Progenitor cell of endocrine pancreas (in vitro differentiated cells): ENCODE measurements around the gene CD300H. TPM values are rescaled to one million over a fixed set of nuclear protein-coding genes. Genes with fewer than 3 reads are reported as not detected.
"Not testable (repeated sequence)": the region's sequence is repeated elsewhere in the genome, so short reads cannot be mapped to it uniquely, and the experiment has no call there.

Source experiments
- DNase-seq: peaks from one replicate; pipeline ENCODE4 v3.0.0; 2021; ENCODE audit warnings: low spot score; ENCODE audit not compliant: unreplicated experiment
- H3K27ac Mint-ChIP-seq: 2 replicates; pipeline ENCODE4 v1.8.0; 2021; ENCODE audit warnings: mild to moderate bottlenecking, moderate library complexity, mixed read lengths
- H3K27me3 Mint-ChIP-seq: 2 replicates; pipeline ENCODE4 v1.8.0; 2021; ENCODE audit warnings: mixed read lengths
- H3K36me3 Mint-ChIP-seq: 2 replicates; pipeline ENCODE4 v1.8.0; 2022; ENCODE audit warnings: mixed read lengths; ENCODE audit not compliant: insufficient read depth
- H3K4me1 Mint-ChIP-seq: 2 replicates; pipeline ENCODE4 v1.8.0; 2021; ENCODE audit warnings: low read depth, mixed read lengths
- H3K4me3 Mint-ChIP-seq: 2 replicates; pipeline ENCODE4 v1.8.0; 2021; ENCODE audit warnings: low read depth, mild to moderate bottlenecking, moderate library complexity, mixed read lengths
- H3K9me3 Mint-ChIP-seq: 2 replicates; pipeline ENCODE4 v1.8.0; 2021; ENCODE audit warnings: low read depth, mixed read lengths
- total RNA-seq: library from RNA; stranded (reverse); gene quantifications from 2 replicates; pipeline ENCODE4 v1.2.1, GENCODE V29; 2021
- TF ChIP-seq, protein P1 (sequence below): fragments of 200-600 bp; sonication (generic); IDR thresholded peaks from one replicate; pipeline ENCODE4 v1.5.0; 2021; ENCODE audit warnings: antibody characterized with exemption, mild to moderate bottlenecking; ENCODE audit not compliant: unreplicated experiment

Gene CD300H
- total RNA-seq, 1 donor from 2014 or later: not detected

DNA sequence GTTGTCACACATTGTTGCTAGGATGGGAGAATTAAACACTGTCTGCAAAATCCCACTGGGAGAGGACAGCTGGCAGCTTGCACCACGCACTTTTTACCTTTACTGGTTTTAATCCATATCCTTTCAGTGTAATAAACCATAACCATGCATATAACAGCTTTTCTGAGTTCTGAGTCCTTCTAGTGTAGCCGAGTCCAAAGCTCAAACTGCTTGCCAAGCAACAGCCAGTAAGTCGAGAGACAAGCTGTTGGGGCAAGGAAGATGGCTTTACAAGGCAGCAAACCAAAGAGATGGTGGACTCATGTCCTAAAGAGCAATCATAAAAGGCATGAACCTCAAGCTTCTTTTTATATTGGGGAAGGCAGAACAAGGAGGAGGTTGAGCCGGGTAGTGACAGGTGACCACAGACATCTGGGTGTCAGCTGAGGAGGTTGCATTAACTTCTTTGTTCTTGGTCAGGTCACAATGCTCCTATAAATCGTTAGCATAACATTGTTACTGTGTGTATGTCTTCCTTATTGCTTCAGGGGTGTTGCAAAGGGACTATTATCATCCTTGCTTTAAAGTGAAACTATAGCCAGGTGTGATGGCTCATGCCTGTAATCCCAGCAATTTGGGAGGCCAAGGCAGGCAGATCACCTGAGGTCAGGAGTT, 7.3 kb upstream of the CD300H start:
- Mint-ChIP-seq H3K4me3 (no peak overlapping the region), H3K27me3 (peaks cover 26% of the 10 kb centered on the region), H3K36me3 (no peaks in the 10 kb centered on the region), H3K27ac (peak overlapping the region; percentile 35), H3K4me1 (no peaks in the 10 kb centered on the region), H3K9me3 (no peaks in the 10 kb centered on the region)
- TF ChIP-seq, protein P1, sequence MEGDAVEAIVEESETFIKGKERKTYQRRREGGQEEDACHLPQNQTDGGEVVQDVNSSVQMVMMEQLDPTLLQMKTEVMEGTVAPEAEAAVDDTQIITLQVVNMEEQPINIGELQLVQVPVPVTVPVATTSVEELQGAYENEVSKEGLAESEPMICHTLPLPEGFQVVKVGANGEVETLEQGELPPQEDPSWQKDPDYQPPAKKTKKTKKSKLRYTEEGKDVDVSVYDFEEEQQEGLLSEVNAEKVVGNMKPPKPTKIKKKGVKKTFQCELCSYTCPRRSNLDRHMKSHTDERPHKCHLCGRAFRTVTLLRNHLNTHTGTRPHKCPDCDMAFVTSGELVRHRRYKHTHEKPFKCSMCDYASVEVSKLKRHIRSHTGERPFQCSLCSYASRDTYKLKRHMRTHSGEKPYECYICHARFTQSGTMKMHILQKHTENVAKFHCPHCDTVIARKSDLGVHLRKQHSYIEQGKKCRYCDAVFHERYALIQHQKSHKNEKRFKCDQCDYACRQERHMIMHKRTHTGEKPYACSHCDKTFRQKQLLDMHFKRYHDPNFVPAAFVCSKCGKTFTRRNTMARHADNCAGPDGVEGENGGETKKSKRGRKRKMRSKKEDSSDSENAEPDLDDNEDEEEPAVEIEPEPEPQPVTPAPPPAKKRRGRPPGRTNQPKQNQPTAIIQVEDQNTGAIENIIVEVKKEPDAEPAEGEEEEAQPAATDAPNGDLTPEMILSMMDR: no peak
- DNase-seq: no peak

GRCh38 chr17:74573635-74574034, 6.3 kb upstream of the CD300H start:
- not testable (repeated sequence) for H3K36me3 Mint-ChIP-seq, H3K4me1 Mint-ChIP-seq, DNase-seq, H3K27ac Mint-ChIP-seq, H3K9me3 Mint-ChIP-seq, H3K4me3 Mint-ChIP-seq
- peaks cover 21% of the 10 kb centered on the region for H3K27me3 Mint-ChIP-seq

- Mint-ChIP-seq H3K9me3 (no peaks in the 10 kb centered on the region), H3K36me3 (no peaks in the 10 kb centered on the region), H3K4me3 (no peak overlapping the region), H3K27ac (no peak overlapping the region), H3K4me1 (no peaks in the 10 kb centered on the region), H3K27me3 (peaks cover 21% of the 10 kb centered on the region)
- TF ChIP-seq, protein P1: no peak
- DNase-seq: no peak
Measured at GRCh38 chr17:74573169-74573568, 5.9 kb upstream of the CD300H start.

GRCh38 chr17:74571621-74572270, 4.4 kb upstream of the CD300H start:
- H3K27me3 Mint-ChIP-seq: peaks cover 28% of the 10 kb centered on the region

DNA sequence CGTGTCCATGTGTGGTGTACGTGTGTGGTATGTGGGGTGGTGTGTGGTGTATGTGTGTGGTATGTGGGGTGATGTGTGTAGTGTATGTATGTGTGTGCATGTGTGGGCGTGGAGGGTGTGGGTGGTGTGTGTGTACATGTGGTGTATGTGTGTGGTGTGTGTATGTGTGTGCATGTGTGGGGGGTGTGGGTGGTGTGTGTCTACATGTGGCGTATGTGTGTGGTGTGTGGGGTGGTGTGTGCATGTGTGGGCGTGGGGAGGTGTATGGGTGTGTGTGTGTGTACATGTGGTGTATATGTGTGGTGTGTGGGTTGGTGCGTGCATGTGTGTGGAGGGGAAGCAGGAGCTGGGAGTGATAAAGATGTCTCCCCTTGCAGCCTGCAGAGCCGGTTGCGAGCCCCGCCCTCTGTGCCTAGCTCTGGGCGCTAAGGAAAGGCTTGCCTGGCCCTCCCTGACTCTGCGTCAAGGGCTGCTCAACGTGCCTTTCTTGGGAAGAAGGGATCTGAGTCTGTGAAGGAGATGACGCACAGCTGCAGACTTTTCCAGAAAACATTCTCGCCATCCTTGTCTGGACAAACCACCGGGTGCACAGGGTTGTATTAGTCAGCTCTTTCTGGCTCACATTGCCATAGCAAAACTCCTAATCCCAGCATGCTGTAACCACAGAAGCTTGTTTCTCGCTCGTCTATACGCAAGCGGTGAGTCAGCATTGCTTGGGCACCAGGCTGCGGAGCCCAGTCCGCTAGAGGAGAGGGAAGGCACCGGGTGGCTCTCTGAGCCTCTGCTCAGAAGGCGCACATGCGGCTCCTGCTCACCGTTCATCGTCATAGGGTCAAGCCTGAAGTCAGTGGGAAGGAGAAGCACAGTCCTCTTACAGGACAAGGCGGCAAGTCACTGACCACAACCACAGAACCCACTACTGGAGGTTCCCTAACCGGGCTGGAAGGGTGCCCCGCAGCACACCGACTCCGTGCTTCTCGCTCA, 2.0 kb upstream of the CD300H start:
- Mint-ChIP-seq H3K27me3 (peaks cover 31% of the 10 kb centered on the region), H3K4me3 (no peak overlapping the region), H3K9me3 (no peaks in the 10 kb centered on the region), H3K27ac (no peak overlapping the region), H3K4me1 (no peaks in the 10 kb centered on the region), H3K36me3 (no peaks in the 10 kb centered on the region)
- DNase-seq: no peak
- TF ChIP-seq, protein P1: no peak

More at GRCh38 chr17:74571621-74572270, 4.4 kb upstream of the CD300H start:
- no peaks in the 10 kb centered on the region for H3K4me1 Mint-ChIP-seq
- DNase-seq: no peak
- H3K27ac Mint-ChIP-seq: no peak overlapping the region
- H3K9me3 Mint-ChIP-seq: no peaks in the 10 kb centered on the region
- TF ChIP-seq, protein P1: no peak
- H3K36me3 Mint-ChIP-seq: no peaks in the 10 kb centered on the region
- no peak overlapping the region for H3K4me3 Mint-ChIP-seq
